HEK293 (cell line): Measurements from ENCODE around the gene FOLR2.
A peak's percentile ranks its signal among the peaks of the same experiment; 100 is the strongest.

Experiments used
- CTCF ChIA-PET: fragments of 350-600 bp; formaldehyde crosslinking; extraction: SDS; loops from one replicate; lab custom pipeline; 2021; ENCODE audit warnings: antibody characterized with exemption; lab: Yijun Ruan, JAX
- POLR2A ChIA-PET: fragments of 300-600 bp; formaldehyde crosslinking; extraction: SDS; loops from one replicate; lab custom pipeline; 2020; ENCODE audit warnings: antibody characterized with exemption, inconsistent platforms; lab: Yijun Ruan, JAX
- H3K27ac ChIP-seq: fragments of 200-500 bp; sonication (Bioruptor generic); 2 replicates; pipeline ENCODE4 v1.5.1; 2014; ENCODE audit warnings: low read depth, low read length, control low read depth, inconsistent platforms; ENCODE audit errors: extremely low read depth
- H3K36me3 ChIP-seq, 2 experiments: fragments of 200-500 bp in 1 of 2; sonication (Bioruptor generic) in 1 of 2; 1 replicate in 1 of 2; 2 replicates in 1 of 2; pipeline ENCODE4 v1.5.1; 2014 to 2017; ENCODE audit warnings: inconsistent platforms in 2 of 2, low read length in 2 of 2; ENCODE audit not compliant: control insufficient read depth in 2 of 2, insufficient read depth in 1 of 2
- H3K4me1 ChIP-seq: fragments of 200-500 bp; sonication (Bioruptor generic); 2 replicates; pipeline ENCODE4 v1.5.1; 2014; ENCODE audit warnings: mild to moderate bottlenecking, low read length, inconsistent platforms; ENCODE audit not compliant: control insufficient read depth, insufficient read depth
- H3K4me3 ChIP-seq: 2 replicates; pipeline ENCODE4 v1.5.1; 2011; ENCODE audit warnings: low read depth, mild to moderate bottlenecking, control low read depth, low read length, moderate library complexity
- H3K9me3 ChIP-seq: fragments of 200-500 bp; sonication (Bioruptor generic); 2 replicates; pipeline ENCODE4 v1.5.1; 2014; ENCODE audit warnings: low read depth, low read length, inconsistent platforms; ENCODE audit not compliant: control insufficient read depth, insufficient read depth
- GLI4 ChIP-seq: fragments of 450-650 bp; formaldehyde crosslinking; IDR thresholded peaks from 2 replicates; pipeline ENCODE4 v1.5.1; 2016; ENCODE audit warnings: missing biosample characterization, missing genetic modification characterization
- HOXC10 ChIP-seq: sonication (generic); formaldehyde crosslinking; IDR thresholded peaks from 2 replicates; pipeline ENCODE4 v1.8.1; 2023; ENCODE audit warnings: mild to moderate bottlenecking, missing genetic modification reagents
- SETDB1 ChIP-seq: IDR thresholded peaks from one replicate; pipeline ENCODE4 v1.6.1; 2017; ENCODE audit warnings: mild to moderate bottlenecking, low read length, moderate library complexity, mixed read lengths; ENCODE audit not compliant: insufficient read length
- ZNF2 ChIP-seq: fragments of 450-650 bp; formaldehyde crosslinking; IDR thresholded peaks from 2 replicates; pipeline ENCODE4 v1.5.1; 2016; ENCODE audit warnings: missing biosample characterization, missing genetic modification characterization
- ZNF211 ChIP-seq: fragments of 450-650 bp; formaldehyde crosslinking; IDR thresholded peaks from 2 replicates; pipeline ENCODE4 v1.5.1; 2016; ENCODE audit warnings: low read depth, missing biosample characterization, missing genetic modification characterization
- ZNF223 ChIP-seq: fragments of 450-650 bp; formaldehyde crosslinking; IDR thresholded peaks from 2 replicates; pipeline ENCODE4 v1.5.1; 2016; ENCODE audit warnings: missing biosample characterization, missing genetic modification characterization
- ZNF341 ChIP-seq: fragments of 450-650 bp; formaldehyde crosslinking; IDR thresholded peaks from 2 replicates; pipeline ENCODE4; 2016; ENCODE audit warnings: low read depth, missing biosample characterization, missing genetic modification characterization
- ZNF416 ChIP-seq: fragments of 450-650 bp; formaldehyde crosslinking; IDR thresholded peaks from 2 replicates; pipeline ENCODE4 v1.5.1; 2016; ENCODE audit warnings: missing biosample characterization, missing genetic modification characterization
- ZNF555 ChIP-seq: fragments of 450-650 bp; formaldehyde crosslinking; conservative IDR thresholded peaks from 2 replicates; pipeline ENCODE4 v1.5.1; 2017; ENCODE audit warnings: missing biosample characterization, mild to moderate bottlenecking, missing genetic modification characterization, inconsistent platforms
- ZNF660 ChIP-seq: fragments of 450-650 bp; IDR thresholded peaks from 2 replicates; pipeline ENCODE4 v1.5.1; 2018; ENCODE audit warnings: missing biosample characterization, mild to moderate bottlenecking, missing genetic modification characterization
- TF ChIP-seq, protein P1 (sequence below): fragments of 450-650 bp; formaldehyde crosslinking; IDR thresholded peaks from 2 replicates; pipeline ENCODE4 v1.5.1; 2017; ENCODE audit warnings: missing biosample characterization, missing genetic modification characterization
- TF ChIP-seq, protein P2 (sequence below): fragments of 450-650 bp; formaldehyde crosslinking; IDR thresholded peaks from 2 replicates; pipeline ENCODE4 v1.5.1; 2016; ENCODE audit warnings: missing biosample characterization, missing genetic modification characterization, borderline replicate concordance
- TF ChIP-seq, protein P3 (sequence below): fragments of 450-650 bp; formaldehyde crosslinking; IDR thresholded peaks from 2 replicates; pipeline ENCODE4 v1.5.1; 2017; ENCODE audit warnings: missing biosample characterization, missing genetic modification characterization
- TF ChIP-seq, protein P4 (sequence below): fragments of 450-650 bp; formaldehyde crosslinking; conservative IDR thresholded peaks from 2 replicates; pipeline ENCODE4 v1.5.1; 2016; ENCODE audit warnings: low read depth, missing biosample characterization, missing genetic modification characterization

FOLR2 gene

DNA sequence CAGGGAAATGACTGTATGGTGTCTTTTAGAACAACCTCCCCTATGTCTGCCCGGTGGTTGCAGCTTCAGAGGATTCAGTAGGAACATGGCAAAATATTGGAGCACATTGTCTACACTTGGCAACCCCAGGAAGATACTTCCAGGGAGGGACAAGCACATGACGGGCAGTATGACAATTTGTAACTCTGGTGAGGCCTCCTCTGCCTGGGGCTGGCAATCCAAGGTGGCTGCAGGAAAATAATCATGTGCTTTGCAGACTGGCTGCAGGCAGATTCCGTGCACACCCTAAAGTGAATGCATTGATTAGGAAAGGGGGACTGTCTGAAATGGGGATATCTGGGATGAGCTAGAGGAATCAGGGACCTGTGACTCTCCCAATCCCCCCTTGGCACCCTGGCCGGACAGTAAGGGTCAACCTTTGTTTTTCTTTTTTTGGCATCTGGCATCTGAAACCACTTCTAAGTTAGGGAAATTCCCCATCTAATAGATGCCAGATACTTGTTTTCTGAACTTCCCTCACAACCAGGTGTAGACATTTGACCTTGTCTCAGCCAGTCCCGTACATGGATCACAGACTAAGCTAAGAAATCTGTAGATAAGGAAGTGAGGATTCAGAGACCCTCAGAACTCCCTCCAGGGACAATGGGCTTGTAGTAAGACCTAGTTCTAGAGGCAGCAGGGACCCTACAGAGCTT lies 37.9 kb downstream of the FOLR2 start:
- Histone ChIP-seq H3K4me1 (no peaks in the 10 kb centered on the region), H3K4me3 (no peak overlapping the region), H3K27ac (no peak overlapping the region), H3K36me3 (no peaks in the 10 kb centered on the region), H3K9me3 (no peaks in the 10 kb centered on the region)
- TF ChIP-seq SETDB1 (peak; percentile 16), ZNF2 (tag by site-specific recombination) (no peak), ZNF555 (tag by site-specific recombination) (no peak)
- TF ChIP-seq, protein P1, sequence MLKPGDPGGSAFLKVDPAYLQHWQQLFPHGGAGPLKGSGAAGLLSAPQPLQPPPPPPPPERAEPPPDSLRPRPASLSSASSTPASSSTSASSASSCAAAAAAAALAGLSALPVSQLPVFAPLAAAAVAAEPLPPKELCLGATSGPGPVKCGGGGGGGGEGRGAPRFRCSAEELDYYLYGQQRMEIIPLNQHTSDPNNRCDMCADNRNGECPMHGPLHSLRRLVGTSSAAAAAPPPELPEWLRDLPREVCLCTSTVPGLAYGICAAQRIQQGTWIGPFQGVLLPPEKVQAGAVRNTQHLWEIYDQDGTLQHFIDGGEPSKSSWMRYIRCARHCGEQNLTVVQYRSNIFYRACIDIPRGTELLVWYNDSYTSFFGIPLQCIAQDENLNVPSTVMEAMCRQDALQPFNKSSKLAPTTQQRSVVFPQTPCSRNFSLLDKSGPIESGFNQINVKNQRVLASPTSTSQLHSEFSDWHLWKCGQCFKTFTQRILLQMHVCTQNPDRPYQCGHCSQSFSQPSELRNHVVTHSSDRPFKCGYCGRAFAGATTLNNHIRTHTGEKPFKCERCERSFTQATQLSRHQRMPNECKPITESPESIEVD (tag by site-specific recombination): no peak
- POLR2A ChIA-PET: no interaction called here
- CTCF ChIA-PET: no interaction called here

DNA sequence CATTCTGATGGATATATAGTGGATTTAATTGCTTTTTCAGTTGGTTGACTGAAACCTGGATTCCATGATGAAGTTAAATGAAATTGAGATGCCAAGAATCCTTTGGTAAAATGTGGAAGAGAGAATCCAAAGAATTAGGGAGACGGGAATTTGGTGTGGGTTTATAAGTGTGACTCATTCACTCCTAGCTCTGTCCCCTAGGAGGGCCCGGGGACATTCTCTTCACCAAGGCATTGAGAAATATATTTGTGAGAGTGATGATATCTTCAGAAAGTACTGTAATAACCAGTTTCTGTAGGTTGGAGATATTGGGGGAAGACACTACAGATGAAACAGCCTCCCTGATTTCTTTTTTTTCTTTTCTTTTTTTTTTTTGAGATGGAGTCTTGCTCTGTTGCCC lies 41.0 kb downstream of the FOLR2 start:
- Histone ChIP-seq H3K36me3 (no peaks in the 10 kb centered on the region), H3K4me3 (no peak overlapping the region), H3K27ac (no peak overlapping the region), H3K4me1 (no peaks in the 10 kb centered on the region), H3K9me3 (no peaks in the 10 kb centered on the region)
- TF ChIP-seq, protein P2, sequence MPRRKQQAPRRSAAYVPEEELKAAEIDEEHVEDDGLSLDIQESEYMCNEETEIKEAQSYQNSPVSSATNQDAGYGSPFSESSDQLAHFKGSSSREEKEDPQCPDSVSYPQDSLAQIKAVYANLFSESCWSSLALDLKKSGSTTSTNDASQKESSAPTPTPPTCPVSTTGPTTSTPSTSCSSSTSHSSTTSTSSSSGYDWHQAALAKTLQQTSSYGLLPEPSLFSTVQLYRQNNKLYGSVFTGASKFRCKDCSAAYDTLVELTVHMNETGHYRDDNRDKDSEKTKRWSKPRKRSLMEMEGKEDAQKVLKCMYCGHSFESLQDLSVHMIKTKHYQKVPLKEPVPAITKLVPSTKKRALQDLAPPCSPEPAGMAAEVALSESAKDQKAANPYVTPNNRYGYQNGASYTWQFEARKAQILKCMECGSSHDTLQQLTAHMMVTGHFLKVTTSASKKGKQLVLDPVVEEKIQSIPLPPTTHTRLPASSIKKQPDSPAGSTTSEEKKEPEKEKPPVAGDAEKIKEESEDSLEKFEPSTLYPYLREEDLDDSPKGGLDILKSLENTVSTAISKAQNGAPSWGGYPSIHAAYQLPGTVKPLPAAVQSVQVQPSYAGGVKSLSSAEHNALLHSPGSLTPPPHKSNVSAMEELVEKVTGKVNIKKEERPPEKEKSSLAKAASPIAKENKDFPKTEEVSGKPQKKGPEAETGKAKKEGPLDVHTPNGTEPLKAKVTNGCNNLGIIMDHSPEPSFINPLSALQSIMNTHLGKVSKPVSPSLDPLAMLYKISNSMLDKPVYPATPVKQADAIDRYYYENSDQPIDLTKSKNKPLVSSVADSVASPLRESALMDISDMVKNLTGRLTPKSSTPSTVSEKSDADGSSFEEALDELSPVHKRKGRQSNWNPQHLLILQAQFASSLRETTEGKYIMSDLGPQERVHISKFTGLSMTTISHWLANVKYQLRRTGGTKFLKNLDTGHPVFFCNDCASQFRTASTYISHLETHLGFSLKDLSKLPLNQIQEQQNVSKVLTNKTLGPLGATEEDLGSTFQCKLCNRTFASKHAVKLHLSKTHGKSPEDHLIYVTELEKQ (tag by site-specific recombination): no peak
- TF ChIP-seq ZNF223 (tag by site-specific recombination): no peak
- TF ChIP-seq ZNF416: no peak
- TF ChIP-seq HOXC10: no peak
- TF ChIP-seq ZNF2 (tag by site-specific recombination): no peak
- TF ChIP-seq GLI4 (tag by site-specific recombination): no peak
- TF ChIP-seq, protein P3, sequence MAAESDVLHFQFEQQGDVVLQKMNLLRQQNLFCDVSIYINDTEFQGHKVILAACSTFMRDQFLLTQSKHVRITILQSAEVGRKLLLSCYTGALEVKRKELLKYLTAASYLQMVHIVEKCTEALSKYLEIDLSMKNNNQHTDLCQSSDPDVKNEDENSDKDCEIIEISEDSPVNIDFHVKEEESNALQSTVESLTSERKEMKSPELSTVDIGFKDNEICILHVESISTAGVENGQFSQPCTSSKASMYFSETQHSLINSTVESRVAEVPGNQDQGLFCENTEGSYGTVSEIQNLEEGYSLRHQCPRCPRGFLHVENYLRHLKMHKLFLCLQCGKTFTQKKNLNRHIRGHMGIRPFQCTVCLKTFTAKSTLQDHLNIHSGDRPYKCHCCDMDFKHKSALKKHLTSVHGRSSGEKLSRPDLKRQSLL (tag by site-specific recombination): no peak
- no peak for TF ChIP-seq ZNF341 (tag by site-specific recombination)
- no peak for TF ChIP-seq ZNF211 (tag by site-specific recombination)
- TF ChIP-seq, protein P4, sequence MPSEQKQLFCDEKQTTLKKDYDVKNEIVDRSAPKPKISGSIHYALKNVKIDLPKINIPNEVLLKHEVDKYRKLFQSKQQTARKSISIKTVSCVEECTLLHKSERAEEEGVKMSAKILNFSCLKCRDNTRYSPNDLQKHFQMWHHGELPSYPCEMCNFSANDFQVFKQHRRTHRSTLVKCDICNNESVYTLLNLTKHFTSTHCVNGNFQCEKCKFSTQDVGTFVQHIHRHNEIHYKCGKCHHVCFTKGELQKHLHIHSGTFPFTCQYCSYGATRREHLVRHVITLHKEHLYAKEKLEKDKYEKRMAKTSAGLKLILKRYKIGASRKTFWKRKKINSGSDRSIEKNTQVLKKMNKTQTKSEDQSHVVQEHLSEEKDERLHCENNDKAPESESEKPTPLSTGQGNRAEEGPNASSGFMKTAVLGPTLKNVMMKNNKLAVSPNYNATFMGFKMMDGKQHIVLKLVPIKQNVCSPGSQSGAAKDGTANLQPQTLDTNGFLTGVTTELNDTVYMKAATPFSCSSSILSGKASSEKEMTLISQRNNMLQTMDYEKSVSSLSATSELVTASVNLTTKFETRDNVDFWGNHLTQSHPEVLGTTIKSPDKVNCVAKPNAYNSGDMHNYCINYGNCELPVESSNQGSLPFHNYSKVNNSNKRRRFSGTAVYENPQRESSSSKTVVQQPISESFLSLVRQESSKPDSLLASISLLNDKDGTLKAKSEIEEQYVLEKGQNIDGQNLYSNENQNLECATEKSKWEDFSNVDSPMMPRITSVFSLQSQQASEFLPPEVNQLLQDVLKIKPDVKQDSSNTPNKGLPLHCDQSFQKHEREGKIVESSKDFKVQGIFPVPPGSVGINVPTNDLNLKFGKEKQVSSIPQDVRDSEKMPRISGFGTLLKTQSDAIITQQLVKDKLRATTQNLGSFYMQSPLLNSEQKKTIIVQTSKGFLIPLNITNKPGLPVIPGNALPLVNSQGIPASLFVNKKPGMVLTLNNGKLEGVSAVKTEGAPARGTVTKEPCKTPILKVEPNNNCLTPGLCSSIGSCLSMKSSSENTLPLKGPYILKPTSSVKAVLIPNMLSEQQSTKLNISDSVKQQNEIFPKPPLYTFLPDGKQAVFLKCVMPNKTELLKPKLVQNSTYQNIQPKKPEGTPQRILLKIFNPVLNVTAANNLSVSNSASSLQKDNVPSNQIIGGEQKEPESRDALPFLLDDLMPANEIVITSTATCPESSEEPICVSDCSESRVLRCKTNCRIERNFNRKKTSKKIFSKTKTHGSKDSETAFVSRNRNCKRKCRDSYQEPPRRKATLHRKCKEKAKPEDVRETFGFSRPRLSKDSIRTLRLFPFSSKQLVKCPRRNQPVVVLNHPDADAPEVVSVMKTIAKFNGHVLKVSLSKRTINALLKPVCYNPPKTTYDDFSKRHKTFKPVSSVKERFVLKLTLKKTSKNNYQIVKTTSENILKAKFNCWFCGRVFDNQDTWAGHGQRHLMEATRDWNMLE (tag by site-specific recombination): no peak
- no peak for TF ChIP-seq ZNF660 (tag by site-specific recombination)
- CTCF ChIA-PET: no interaction called here
- POLR2A ChIA-PET: no interaction called here
